Astrocyte (in vitro differentiated cells and primary cell): Measurements from ENCODE around the gene CLINT1.

Source experiments
- CTCF ChIP-seq: IDR thresholded peaks from 2 replicates; pipeline ENCODE4 v1.5.1; 2011; ENCODE audit warnings: low read depth, mild to moderate bottlenecking, inconsistent platforms, low read length, moderate library complexity; ENCODE audit not compliant: insufficient read depth
- EZH2 ChIP-seq: IDR thresholded peaks from 2 replicates; pipeline ENCODE4 v1.6.1; 2012; ENCODE audit warnings: mild to moderate bottlenecking, low read length, inconsistent platforms; ENCODE audit not compliant: insufficient read depth

- TF ChIP-seq CTCF (no peak), EZH2 (no peak)
These were observed 113.9 kb downstream of the CLINT1 start for GRCh38 chr5:157745041-157745456.
